NCI-H1694 (cell line): ENCODE measurements around the gene LRTM2.
A peak's percentile ranks its signal among the peaks of the same experiment; 100 is the strongest.
"Not testable (repeated sequence)": the region's sequence is repeated elsewhere in the genome, so short reads cannot be mapped to it uniquely, and the experiment has no call there.

Experiments used
- DNase-seq: peaks from one replicate; lab custom pipeline; 2025; lab: John Stamatoyannopoulos, UW

Gene LRTM2

DNA sequence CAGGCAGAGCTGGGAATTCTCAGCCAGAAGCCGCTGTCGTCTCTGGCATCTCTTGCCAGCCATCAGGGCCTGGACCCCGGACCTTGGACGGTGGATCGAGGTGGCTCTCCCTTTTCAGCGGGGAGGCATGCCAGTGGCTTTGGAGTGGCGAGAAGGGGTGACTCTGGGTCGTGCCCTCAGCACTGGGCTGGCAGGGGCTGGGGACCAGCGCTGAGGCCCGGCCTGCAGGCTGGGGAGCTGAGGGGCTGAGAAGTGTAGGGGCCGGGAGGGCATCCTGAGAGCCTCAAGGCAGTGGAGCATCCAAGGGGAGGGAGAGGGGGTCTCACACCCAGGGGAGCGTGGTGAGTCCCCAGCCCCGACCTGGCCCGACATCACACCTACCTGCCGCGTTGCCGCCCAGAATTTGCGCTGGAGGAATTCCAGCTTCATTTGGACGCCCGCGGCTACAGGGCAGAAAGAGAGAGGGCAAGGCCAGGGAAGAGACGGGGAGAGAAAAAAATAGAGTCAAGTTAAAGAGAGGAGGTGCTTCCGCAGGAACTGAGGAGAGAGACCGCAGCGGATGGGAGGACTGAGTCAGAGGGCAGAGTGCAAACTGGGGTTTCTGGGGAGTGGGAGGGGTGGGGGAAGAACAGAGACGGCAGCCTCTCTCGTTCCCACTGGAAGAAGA lies 9.0 kb upstream of the LRTM2 start:
- DNase-seq: no peak

- DNase-seq: no peak
Measured at GRCh38 chr12:1811948-1812291, 8.4 kb upstream of the LRTM2 start.

DNA sequence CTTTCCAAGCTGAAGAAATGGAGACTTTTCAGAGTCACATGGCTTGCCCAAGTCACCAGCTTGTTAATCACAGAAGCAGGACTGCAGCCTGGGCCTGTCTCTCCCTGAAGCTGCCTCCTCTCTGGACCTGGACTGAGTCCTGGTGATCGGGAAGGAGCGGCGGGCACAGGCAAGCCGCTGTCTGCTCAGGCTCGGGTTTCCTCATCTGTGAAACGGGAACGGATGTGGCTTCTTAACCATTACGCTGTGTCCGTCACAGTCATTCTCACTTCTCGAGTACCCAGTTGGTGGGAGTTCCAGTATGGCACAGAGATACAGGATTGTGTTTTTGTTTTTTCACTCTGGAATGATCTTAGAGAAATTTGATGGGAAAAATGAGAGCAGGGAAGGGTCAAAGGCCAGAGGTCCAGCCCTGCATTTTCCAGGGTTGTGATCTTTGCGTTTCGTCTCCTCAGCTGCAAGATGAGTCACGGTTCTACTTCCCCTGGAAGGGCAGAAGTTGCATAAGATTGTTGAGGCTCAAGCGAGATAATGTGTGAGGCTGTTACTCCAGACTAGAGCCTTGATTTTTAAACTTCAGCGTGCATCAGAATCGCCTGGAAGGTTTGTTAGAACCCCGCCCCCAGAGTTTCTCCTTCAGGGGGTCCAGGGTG lies 7.6 kb upstream of the LRTM2 start:
- no peak for DNase-seq

- no peak for DNase-seq
Measured at GRCh38 chr12:1814266-1814665, 6.1 kb upstream of the LRTM2 start.

DNA sequence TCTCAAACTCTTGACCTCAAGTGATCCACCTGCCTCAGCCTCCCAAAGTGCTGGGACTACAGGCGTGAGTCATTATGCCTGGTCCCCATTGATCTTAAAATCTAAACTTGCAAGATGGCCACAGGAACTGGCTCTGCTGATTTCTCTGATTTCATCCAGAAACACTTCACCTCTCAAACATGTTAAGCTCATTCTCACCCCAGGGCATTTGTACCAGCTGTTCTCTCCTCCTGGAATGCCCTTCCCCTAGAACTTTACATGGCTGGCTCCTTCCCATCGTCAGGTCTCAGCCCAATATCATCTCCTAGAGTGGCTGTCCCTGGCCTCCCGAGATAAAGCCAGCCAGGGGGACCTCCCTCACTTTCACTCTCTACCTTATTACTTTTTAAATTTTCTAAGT lies 5.3 kb upstream of the LRTM2 start:
- DNase-seq: no peak

DNA sequence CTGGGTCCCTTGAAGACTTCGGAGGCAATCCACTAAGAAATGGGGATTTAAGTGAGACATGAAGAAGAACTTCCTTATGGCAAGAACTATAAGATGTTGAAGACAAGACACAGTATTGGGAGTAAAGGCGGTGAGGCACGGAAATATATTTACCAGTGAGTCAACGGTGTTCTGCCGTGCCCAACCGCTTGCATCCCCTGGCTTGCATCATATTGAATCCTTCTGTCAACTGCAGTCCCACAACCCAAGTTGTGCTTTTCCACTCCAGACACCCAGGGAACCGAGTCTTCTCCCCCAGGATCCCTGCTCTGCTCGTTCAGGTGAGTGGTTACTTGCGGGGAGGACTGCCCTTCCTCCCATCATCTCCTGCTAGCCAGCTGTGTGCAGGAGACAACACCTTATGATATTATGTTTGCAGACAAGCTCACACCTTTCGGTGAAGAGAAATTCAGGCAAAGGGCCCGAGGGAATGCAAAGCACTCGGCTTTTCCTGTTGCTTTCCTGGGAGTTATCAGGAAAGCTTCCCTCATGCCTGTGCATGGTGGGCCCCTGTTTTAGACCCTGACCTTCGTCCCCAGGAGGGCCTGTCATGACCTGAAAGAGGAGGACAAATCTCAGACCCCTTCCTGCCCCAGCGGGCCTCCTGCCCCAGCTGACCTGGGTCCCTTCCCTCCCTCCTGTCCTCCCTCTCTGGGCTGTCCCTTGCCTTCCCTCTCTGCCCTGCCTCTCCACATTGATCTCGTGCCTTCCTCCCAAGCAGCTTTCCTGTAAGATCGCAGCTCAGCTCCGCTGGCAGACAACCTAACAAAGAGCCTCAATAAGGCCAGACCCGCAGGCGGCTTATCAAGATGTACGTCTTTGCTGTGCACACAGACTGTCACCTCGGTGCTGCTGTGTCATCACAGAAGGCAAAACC lies 4.3 kb upstream of the LRTM2 start:
- DNase-seq: no peak

DNA sequence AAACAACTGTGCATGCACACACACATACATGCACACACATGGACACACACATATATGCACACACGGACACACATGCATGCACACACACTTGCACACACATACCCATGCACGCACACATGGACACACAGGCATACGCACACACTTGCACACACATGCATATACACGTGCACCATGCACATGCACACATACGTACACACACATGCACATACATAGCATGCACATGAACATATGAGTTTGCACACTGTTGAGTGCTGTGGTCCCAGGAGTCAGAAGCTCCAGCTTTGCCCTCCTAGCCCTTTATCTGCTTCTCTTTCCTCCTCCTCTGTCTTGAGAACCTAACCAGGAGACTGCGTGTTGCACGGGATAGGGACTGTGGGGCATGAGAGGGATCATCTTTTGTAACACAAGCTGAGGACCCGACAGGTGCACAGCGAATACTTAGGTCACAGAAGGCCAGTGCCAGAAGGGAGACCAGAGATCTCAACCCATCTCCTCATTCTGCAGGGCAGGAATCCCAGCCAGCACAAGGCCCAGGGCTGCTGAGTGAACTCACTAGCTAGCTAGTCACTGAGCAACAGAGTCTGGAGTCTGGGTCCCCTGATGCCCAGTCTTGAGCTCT lies 3.5 kb upstream of the LRTM2 start:
- DNase-seq: no peak

- DNase-seq: not testable (repeated sequence)
Measured at GRCh38 chr12:1817928-1818327, 2.4 kb upstream of the LRTM2 start.

- no peak for DNase-seq
Measured at GRCh38 chr12:1819050-1819449, 1.3 kb upstream of the LRTM2 start.

- DNase-seq: no peak
Measured at GRCh38 chr12:1819571-1819970, 794 bp upstream of the LRTM2 start.

GRCh38 chr12:1820896-1821291 lies 529 bp downstream of the LRTM2 start:
- DNase-seq: no peak

GRCh38 chr12:1821805-1822204 lies 1.4 kb downstream of the LRTM2 start:
- DNase-seq: peak; percentile 39

DNA sequence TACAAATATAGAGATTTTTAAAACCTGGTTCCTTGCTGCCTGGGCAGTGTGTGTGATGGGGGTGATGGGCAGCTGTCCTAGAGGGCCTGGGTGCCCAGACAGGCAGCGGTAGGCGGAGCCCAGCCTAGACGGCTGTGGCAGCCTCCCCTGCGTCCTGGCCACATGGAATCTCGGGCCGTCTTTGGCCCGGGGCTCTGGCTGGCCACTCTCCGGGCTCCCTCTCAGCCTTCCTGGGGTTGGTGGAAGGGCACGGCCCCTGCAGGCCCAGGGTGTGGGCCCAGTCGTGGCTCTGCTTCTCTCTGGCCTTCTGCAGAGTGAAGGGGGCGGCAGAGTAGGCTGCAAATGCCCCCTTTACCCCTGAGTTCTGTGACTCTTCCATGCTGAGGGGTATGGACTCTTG lies 2.3 kb downstream of the LRTM2 start:
- no peak for DNase-seq

GRCh38 chr12:1823237-1823636 lies 2.9 kb downstream of the LRTM2 start:
- no peak for DNase-seq

DNA sequence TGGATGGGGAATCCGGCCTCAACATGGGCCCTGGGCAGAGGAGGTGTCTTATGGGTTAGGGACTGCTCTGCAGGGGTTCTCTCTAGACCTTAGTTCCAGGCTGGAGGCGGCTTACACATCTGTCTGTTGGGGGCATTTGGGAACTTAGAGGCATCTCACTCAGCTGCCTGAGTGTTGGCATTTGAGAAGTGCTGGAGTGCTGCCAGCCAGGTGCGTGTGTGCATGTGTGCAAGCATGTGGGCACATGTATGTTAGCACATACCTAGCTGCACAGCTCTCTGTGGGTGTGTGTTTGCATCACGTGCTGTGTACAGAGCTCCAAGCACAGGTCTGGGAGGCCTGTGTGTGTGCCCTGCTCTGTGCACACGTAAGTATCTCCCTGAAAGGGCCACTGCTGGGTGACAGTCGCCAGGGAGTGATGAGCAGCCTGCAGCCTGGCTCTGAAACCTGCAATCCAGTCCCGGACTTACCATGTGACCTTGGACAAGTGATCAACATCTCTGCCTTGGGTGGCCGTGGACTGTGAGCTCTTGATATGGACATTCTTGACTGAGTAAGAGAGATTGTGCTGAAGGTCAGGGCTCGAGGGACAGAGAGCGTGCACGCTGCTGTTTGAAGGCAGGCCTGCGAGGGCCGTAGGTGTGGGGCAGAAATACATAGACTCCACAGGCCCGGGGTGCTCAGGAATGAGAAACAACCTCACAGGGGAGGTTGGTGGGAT lies 5.2 kb downstream of the LRTM2 start:
- no peak for DNase-seq

GRCh38 chr12:1826401-1826800 lies 6.0 kb downstream of the LRTM2 start:
- DNase-seq: no peak

DNA sequence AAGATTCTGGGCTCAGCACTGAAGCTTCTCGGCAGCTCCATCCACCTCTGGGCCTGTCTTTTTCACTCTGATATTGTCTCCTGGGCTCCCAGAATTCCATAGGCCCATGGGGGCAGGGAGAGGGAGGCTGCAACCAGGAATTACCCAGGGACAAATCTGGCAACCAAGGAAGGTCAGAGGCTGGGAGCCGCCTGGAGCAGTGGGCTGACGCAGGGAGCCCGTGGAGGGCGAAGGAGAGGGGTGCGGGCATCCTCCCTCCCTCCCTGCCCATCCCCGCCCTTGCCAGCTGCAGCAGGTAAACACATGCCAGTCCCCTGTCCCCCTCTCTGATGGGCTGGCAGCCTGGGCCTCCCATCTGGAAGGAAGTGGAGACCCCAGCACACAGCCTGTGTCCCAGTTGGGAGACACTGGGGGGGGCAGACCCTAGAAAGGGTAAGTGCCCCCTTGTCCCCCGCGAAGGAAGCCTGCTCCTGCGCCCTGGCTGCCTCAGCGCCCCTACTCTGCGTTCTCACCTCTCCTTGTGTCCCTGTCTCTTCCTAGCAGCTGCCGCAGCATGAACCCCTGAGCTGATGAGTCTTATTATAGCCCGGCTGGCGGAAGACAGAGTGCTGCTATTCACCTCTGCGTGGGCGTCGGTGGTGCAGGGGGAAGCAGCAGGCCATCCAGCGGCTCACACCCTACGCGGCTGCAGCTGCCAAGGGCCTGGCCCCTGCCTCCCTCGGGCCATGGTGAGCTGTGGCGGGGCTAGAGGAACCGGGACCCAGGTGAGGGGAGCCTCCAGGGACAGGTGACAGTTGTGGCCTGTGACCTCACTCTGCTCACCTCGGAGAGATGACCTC lies 6.7 kb downstream of the LRTM2 start:
- no peak for DNase-seq

- DNase-seq: no peak
Measured at GRCh38 chr12:1827826-1828805, 7.8 kb downstream of the LRTM2 start.

- DNase-seq: no peak
Measured at GRCh38 chr12:1828856-1829255, 8.5 kb downstream of the LRTM2 start.
